Right cardiac atrium (tissue), 5 donors: ENCODE measurements around the gene NEK6. TPM values are rescaled to one million over a fixed set of nuclear protein-coding genes. Genes with fewer than 3 reads are reported as not detected.

Experiments used
- ATAC-seq, 2 donors: fragments of 200-7000 bp; cut with Tn5 transposase; one replicate each; pipeline versions ENCODE4 v1.8.0 to v1.9.1; 2020; ENCODE audit warnings: moderate library complexity in 2 of 2, mild to moderate bottlenecking in 1 of 2
- DNase-seq, 3 donors: peaks; one replicate each; pipeline ENCODE4 v3.0.0-alpha.2; 2020
- H3K27ac ChIP-seq: one replicate; pipeline ENCODE4 v1.5.1; 2013; ENCODE audit warnings: mild to moderate bottlenecking, low read length, control low read depth, moderate library complexity
- H3K27me3 ChIP-seq: one replicate; pipeline ENCODE4 v1.6.1; 2013; ENCODE audit not compliant: control insufficient read depth, insufficient read depth
- H3K4me1 ChIP-seq: one replicate; pipeline ENCODE4 v1.6.1; 2013; ENCODE audit warnings: low read length; ENCODE audit not compliant: control insufficient read depth, insufficient read depth
- H3K4me3 ChIP-seq: one replicate; pipeline ENCODE4 v1.5.1; 2013; ENCODE audit warnings: low read length, control low read depth
- H3K9me3 ChIP-seq: one replicate; pipeline ENCODE4 v1.6.1; 2013; ENCODE audit warnings: low read length; ENCODE audit not compliant: control insufficient read depth
- WGBS: extraction: QIAGEN DNeasy Blood & Tissue Kit; methylation state at CpG from one replicate; pipeline ENCODE4 v1.1.7; 2013; 5-methylcytosine and 5-hydroxymethylcytosine counted together
- intact Hi-C, 4 donors: fragments of 100-400 bp; cut with DNase I; formaldehyde crosslinking; loops; one replicate each; pipeline versions ENCODE4 v1.11.0 to v1.14.0; 2022 to 2023
- polyA plus RNA-seq: library from polyadenylated mRNA; stranded (reverse); fragments of 200-250 nt; gene quantifications from one replicate; pipeline ENCODE4 v1.2.3, GENCODE V29; 2013
- total RNA-seq, 4 donors: library from RNA; stranded (reverse); fragmentation: NEBNext Ultra II Directional; extraction: Animal tissue kit (Norgen Biotek cat#: 25700); gene quantifications; one replicate each; pipeline ENCODE4 v1.2.1, GENCODE V29; 2021
- donor health status: healthy with polysubstance abuse.
- donor health status: DM: no; HTN: yes; CAD: no.
- donor health status: DM: no; HTN: no; CAD: no.
- donor health status: DM: no; HTN: yes; CAD: no; lungs with severe emphysema.
- donor health status: DM: yes; HTN: yes; CAD: no.

The NEK6 gene
- total and polyA plus RNA-seq, 5 donors: 4.7 to 19.2 (median 12.2) TPM

- Histone ChIP-seq H3K9me3 (no peaks in the 10 kb centered on the region), H3K27me3 (no peaks in the 10 kb centered on the region), H3K27ac (no peak overlapping the region), H3K4me3 (no peak overlapping the region), H3K4me1 (peaks cover 33% of the 10 kb centered on the region)
- no peak for DNase-seq
- 61% methylated on average over 22 of the region's 22 CpGs for WGBS
- no peak for ATAC-seq
- intact Hi-C loops: no loop called here
These were observed 33.2 kb downstream of the NEK6 start for GRCh38 chr9:124290743-124291554.

GRCh38 chr9:124291801-124292396, 34.1 kb downstream of the NEK6 start:
- Histone ChIP-seq H3K27me3 (no peaks in the 10 kb centered on the region), H3K27ac (peak overlapping the region; percentile 39), H3K4me3 (no peak overlapping the region), H3K4me1 (peaks cover 36% of the 10 kb centered on the region), H3K9me3 (no peaks in the 10 kb centered on the region)
- ATAC-seq (peak in 1 of 2 donors; percentile 37), DNase-seq (peak in 2 of 3 donors; percentile 38 to 67)
- 26% methylated on average over 11 of the region's 11 CpGs for WGBS
- intact Hi-C loops: no loop called here

GRCh38 chr9:124292696-124293593, 35.2 kb downstream of the NEK6 start:
- no peak overlapping the region for H3K4me3 ChIP-seq
- H3K4me1 ChIP-seq: peaks cover 41% of the 10 kb centered on the region
- no peak overlapping the region for H3K27ac ChIP-seq
- intact Hi-C loops: no loop called here
- ATAC-seq: no peak
- no peaks in the 10 kb centered on the region for H3K9me3 ChIP-seq
- WGBS: 79% methylated on average over 12 of the region's 12 CpGs
- H3K27me3 ChIP-seq: no peaks in the 10 kb centered on the region
- no peak for DNase-seq

- Histone ChIP-seq H3K9me3 (no peaks in the 10 kb centered on the region), H3K27me3 (no peaks in the 10 kb centered on the region), H3K4me3 (no peak overlapping the region), H3K27ac (no peak overlapping the region), H3K4me1 (peaks cover 41% of the 10 kb centered on the region)
- WGBS: 76% methylated on average over 17 of the region's 17 CpGs
- no peak for DNase-seq
- no peak for ATAC-seq
- intact Hi-C loops: no loop called here
These were observed 36.2 kb downstream of the NEK6 start for GRCh38 chr9:124293718-124294506.

GRCh38 chr9:124295159-124295794, 37.5 kb downstream of the NEK6 start:
- intact Hi-C loops: no loop called here
- Histone ChIP-seq H3K4me1 (peaks cover 39% of the 10 kb centered on the region), H3K27ac (no peak overlapping the region), H3K9me3 (no peaks in the 10 kb centered on the region), H3K4me3 (no peak overlapping the region), H3K27me3 (no peaks in the 10 kb centered on the region)
- 59% methylated on average over 18 of the region's 18 CpGs for WGBS
- ATAC-seq (no peak), DNase-seq (no peak)

GRCh38 chr9:124296094-124296493, 38.3 kb downstream of the NEK6 start:
- no peak for DNase-seq
- peaks cover 31% of the 10 kb centered on the region for H3K4me1 ChIP-seq

GRCh38 chr9:124296796-124297550, 39.2 kb downstream of the NEK6 start:
- Histone ChIP-seq H3K9me3 (no peaks in the 10 kb centered on the region), H3K4me1 (peaks cover 26% of the 10 kb centered on the region), H3K4me3 (no peak overlapping the region), H3K27me3 (no peaks in the 10 kb centered on the region), H3K27ac (peak overlapping the region; percentile 70)
- no peak for ATAC-seq
- intact Hi-C loops: no loop called here
- 71% methylated on average over 14 of the region's 14 CpGs for WGBS
- no peak for DNase-seq

More at GRCh38 chr9:124296094-124296493, 38.3 kb downstream of the NEK6 start:
- H3K9me3 ChIP-seq: no peaks in the 10 kb centered on the region
- intact Hi-C loops: no loop called here
- ATAC-seq: no peak
- 64% methylated on average over 8 of the region's 8 CpGs for WGBS
- H3K27ac ChIP-seq: no peak overlapping the region
- no peaks in the 10 kb centered on the region for H3K27me3 ChIP-seq
- no peak overlapping the region for H3K4me3 ChIP-seq

GRCh38 chr9:124297551-124297901, 39.8 kb downstream of the NEK6 start:
- peak; percentile 84 to 88 for ATAC-seq
- Histone ChIP-seq H3K4me1 (peaks cover 23% of the 10 kb centered on the region), H3K9me3 (no peaks in the 10 kb centered on the region), H3K27me3 (no peaks in the 10 kb centered on the region), H3K4me3 (no peak overlapping the region), H3K27ac (peak overlapping the region; percentile 70)
- peak; percentile 88 to 94 (median 92) for DNase-seq
- 25% methylated on average over 9 of the region's 9 CpGs for WGBS
- intact Hi-C loops: no loop called here

- intact Hi-C loops: no loop called here
- DNase-seq: no peak
- no peak for ATAC-seq
- H3K4me1 ChIP-seq: peaks cover 19% of the 10 kb centered on the region
- no peaks in the 10 kb centered on the region for H3K9me3 ChIP-seq
- WGBS: 79% methylated on average over 14 of the region's 14 CpGs
- H3K27me3 ChIP-seq: no peaks in the 10 kb centered on the region
- H3K4me3 ChIP-seq: no peak overlapping the region
- no peak overlapping the region for H3K27ac ChIP-seq
These were observed 40.3 kb downstream of the NEK6 start for GRCh38 chr9:124297915-124298645.
